GM19438 (cell line): Measurements from ENCODE around the gene FOXO6.

ENCODE experiments used
- ATAC-seq: cut with Tn5 transposase; IDR thresholded peaks from one replicate; pipeline ENCODE4 v1.9.1; 2021; ENCODE audit warnings: low read depth; ENCODE audit not compliant: unreplicated experiment

The FOXO6 gene

DNA sequence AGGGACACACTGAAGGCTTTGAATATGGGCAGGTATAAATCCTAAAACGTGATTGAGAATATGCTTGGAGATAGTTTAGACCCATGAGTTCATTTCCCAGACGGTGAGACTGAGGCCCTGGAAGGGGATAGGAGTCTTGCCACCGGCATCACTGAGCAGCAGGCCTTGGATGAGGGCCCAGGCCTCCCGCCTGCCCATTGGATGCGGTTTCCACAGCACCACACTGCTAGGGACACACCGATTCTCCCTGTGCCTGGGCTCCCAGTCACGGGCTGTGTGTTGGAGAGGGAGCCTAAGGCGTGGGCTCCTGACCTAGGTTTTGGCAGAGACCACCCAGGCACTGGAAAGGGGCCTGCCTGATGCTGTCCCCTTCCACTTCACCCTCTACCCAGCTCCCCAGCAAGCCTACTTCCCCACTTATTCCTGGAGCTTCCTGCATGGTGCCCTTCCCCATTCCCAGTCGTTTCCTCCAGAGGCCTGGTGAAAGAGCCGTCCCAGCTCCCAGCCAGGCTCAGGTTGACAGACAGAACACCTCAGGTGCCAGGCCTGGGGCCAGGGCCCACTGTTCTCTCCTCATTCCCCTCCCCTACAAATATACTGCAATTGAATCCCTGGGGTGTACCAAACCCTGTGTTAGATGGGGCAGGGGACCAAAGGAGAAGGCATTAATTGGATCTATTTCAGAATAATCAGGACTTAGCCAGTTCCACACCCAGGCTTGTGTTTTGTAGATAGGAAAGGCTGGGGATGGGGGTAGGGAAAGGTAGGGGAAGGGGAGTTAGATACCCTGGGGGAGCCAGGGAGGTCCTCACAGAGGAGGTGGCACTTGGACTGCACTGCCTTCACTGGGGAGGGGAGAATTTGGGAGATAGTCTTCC lies 3.4 kb downstream of the FOXO6 start:
- no peak for ATAC-seq

DNA sequence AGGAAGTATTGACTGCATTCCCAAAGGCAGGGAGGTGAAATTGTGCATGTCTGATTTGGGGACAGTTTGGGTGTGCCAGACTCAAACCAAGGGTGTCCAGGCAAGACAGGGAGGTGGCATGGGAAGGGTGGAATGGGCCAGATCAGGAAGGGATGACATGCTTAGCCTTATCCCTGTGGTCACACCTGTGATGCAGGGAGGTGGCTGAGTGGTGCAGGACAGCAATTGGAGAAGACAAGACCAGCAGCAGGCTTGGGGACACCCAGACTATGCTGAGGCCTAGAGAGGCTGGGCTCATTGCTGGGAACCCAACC lies 4.0 kb downstream of the FOXO6 start:
- no peak for ATAC-seq

DNA sequence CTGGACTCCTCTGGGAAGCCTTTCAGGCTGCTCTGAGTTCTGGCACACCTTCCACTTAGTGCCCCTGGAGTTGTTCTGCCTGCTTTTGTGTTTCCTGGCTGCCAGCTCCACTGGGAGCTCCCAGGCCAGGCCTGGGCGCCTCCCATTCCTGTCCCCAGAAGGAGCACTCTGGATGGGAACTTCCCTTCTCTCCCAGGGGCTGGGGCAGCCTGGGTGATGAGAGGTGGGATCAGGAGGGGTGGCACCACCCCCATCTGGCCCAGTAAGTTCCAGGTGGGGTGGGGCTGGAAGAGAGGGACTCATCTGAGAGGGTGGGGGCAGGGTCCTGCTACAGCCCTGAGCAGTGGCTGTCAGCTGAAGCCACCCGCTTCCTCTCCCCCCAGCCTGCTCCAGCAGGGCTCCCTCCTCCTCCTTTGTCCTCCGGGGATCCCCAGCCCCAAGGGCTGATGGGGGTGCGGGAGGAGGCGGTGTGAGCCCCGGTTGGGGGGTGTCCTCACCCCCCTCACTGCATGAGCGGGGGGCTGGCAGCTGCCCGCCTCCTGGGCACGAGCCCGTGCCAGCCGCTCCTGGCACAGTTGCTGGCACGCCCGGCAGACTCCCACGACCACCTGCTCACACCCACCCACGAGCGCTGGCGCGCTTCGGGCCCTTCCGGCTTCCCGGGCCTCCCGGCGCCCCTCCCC lies 4.7 kb downstream of the FOXO6 start:
- no peak for ATAC-seq

DNA sequence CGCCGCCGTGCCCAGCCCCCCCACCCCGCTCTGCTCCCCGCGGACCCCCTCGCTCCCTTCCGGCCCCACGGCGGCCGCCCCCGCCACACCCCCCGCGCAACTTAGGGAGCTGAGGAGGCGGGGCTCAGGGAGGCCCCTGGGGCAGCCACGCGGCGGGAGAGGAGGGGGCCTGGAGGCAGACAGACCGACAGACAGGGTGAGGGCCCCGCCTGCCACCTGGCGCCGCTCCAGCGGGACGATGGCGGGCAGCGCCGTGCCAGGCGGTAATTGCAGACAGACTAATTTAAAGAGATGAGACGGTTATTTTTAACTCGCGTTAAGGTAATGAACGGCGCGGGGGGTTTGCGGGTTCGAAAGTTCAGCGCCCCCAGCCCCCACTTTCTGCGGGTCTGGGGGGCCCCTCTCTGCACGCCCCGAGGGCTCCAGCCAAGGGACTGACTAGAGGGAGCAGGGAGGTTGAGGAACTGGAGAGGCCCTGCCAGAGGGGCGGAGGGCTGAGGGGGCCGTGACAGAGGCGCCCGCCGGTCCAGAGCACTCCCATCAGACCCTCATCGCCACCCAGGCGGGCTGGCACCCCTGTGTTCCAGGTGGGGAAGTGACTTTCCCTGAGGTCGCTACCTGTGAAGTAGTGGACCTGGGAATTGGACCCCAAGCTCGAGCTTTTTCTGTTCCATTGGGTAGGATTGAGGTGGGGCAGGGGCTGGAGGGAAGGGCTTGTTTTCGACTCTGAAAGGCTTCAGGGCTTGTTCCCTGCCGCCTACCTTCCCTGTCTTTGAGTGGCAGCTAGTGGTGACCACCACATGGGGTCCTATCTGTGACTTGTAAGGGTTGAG lies 5.4 kb downstream of the FOXO6 start:
- ATAC-seq: no peak

DNA sequence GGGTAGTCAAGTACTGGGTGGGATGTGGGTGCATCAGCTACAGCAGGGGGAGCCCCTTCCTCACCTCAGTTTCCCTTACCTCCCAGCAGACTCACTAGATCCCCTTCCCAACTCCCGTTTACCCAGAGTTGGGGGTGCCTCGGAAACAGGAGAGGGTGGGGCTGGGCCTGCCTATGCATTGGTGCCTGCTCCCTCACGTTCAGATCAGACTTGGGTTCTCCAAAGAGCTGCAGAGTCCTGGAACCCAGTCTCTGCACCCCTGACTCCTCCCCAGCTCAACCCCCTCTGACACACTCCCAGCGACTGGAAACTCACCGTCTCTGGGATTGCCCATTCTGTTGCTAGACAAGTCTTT lies 6.0 kb downstream of the FOXO6 start:
- no peak for ATAC-seq

DNA sequence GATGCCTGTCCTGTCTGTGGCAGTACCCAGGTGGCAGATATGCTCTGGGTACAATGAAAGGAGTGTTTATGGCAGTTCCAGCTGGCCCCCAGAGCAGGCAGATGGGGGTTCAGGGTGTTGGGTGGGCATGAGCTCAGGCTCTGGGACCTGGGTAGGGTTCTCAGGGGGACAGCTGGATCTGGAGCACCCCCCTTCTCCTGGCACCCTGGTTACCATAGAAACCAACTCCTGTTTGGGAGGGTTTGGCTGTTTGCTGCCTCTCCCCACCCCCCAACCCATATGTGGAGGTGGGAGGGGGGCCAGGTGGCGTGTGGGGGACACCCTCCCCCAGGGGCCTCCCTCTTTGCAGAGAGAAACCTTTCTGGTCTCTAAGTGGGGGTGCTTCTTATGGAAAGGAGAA lies 7.1 kb downstream of the FOXO6 start:
- ATAC-seq: no peak

DNA sequence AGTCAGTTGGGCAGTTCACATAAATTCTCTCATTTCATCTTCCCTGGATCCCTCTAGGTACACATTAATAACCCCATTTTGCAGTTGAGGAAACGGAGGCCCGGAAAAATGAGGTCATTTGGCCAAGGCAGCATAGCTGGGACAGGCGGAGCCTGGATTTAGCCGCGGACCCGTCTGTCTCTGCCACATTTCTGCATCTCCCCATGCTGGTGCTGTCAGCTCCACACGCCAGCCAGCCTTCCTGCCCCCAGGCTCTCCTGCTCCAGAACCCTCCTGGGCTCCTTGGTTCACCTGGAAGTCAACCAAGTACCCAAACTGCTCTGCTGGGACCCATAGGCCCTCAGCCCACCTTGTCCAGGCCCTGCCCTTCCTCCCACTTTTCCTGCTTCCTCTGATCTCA lies 7.6 kb downstream of the FOXO6 start:
- no peak for ATAC-seq

DNA sequence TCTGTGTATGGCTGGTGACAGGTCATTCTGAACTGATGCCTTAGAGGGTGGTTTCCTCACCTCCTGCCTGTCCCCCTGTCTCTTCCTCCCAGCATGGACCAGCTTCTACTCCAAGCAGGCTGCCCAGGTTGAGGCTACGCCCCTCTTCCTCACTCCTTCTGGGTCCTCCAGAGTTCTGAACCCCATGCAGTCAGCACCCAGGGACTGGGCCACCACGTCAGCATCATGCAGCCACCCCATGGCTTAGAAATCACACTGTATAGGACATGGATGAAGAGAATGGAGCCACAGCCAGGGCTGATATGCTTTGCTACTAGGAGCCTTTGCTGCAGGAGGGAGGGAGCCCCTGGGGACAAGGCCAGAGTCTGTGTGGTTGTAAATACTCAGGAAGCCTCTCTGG lies 8.3 kb downstream of the FOXO6 start:
- no peak for ATAC-seq

DNA sequence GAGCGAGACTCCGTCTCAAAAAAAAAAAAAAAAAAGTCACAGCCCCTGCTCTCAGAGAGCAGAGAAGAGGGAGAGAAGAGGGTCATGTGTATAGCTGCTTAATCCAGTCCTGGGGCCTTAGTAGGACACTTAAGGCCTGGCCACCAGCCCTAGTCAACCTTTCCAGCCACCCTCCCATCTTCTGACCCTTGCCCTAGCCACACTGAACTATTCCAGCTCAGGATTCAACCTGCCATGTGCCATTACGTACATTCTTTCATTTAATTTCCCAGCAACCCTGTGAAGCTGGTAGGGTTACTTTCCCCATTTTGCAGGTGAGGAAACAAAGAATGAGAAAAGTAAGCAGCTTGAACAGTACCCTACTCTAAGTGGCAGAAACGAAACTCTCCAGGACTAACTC lies 9.0 kb downstream of the FOXO6 start:
- no peak for ATAC-seq

DNA sequence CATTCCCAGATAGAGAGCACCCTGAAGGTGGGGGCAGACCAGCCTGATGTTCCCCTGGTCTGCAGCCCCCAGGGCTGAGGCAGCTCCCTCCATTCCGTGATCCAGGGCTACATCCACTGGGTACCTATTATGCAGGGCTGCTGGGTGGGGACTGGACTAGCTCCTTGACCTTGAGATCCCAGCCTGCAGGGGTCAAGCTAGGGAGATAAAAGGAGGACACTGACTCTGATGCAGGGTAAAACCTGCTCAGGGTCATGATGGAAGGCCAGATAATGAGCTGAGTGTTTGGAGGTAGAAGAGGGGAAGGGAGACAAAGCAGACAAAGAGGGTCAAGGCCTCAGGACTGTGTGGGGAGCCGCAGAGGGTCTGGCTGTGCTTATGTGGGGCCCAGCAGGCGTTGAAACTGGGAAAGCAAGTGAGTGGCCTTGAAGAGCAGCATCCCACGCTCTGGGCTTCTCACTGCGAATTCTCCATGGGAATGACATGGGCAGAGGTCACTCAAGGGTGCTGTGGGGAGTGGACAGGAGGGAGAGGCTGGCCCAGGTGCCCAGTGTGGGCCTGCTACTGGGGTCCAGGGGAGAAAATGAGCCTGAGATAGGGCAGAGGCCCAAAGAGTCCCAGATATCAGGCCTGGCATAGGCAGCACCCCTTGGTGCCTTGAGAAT lies 9.7 kb downstream of the FOXO6 start:
- ATAC-seq: no peak

DNA sequence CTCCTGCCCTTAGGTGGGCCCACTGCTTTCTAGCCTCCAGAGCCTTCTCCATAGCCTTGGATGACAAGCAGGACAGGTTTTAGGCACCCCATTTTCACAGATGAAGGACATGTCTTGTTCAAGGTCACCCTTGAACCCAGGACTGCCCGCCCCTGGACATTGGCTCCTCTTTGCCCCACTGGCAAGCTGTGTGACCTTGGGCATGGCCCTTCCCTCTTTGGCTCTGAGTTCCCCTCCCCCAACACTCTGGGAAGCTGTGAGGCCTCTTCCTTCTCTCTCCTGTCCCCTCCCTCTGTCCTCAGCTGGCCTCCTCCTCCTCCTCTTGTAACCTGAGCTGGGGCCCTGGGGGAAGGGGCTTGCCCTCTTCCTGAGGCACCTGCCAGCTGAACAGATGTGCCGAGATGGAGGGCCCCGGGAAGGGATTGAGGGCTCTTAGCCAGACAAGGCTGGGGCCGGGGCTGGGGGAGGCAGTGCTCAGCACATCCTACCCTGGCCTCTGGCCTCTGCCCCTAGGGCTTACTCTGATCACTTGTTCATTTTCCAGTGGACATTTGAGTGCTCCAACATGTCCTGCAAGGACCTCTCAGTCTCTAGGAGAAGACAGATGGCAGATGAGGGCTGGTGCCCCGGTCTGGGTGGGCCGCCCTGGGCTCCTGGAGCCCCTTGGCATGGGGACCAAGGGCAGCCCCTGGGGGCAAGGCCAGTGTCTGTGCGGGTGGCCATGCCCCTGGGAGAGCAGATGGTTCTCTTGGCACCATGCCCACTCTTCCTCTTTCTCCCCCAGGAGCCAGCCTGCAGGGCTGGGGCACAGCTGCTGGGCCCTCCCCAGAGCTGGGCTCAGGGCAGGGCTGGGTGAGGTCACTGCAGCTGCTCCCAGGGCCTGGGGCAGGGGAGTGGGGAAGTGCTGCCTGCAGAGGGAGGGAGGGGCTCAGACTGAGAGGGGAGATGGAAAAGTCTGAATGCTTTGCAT lies 10.7 kb downstream of the FOXO6 start:
- no peak for ATAC-seq

DNA sequence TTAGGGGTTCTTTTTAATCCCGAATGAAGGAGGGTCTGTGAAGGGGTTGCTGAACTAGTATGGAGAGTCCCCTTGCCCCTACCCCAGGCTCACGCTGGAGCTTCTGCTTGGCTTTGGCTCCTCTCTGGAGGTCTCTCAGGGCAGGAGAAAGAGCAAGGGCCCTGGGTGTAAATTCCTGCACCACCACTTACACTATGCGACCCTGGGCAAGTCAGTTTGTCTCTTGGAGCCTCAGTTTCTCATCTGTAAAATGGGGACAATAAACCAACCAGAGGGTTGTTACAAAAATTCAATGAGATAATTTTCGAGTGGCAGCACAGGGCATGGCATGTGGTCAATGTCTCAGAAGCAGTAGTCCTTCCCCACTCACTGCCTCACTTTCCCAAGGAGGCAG lies 11.4 kb downstream of the FOXO6 start:
- ATAC-seq: no peak

DNA sequence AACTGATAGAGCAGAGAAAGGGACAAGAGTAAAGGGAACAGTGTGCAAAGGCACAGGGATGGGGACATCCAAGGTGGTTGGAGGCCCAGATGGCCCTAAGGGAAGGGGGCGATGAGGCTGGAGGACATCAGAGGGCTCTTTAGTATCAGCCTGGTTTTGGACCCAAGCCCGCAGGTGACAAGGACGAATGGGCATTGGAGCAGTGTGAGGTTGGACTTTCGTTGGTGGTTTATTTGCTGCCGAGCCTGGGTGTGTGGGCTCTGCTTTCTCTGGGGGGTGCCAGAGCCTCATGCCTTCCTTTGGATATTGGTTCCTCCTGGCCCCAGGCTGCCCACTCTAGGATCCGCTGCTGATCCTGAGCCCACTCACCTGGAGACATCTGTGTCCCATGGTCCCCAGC lies 12.1 kb downstream of the FOXO6 start:
- ATAC-seq: no peak

DNA sequence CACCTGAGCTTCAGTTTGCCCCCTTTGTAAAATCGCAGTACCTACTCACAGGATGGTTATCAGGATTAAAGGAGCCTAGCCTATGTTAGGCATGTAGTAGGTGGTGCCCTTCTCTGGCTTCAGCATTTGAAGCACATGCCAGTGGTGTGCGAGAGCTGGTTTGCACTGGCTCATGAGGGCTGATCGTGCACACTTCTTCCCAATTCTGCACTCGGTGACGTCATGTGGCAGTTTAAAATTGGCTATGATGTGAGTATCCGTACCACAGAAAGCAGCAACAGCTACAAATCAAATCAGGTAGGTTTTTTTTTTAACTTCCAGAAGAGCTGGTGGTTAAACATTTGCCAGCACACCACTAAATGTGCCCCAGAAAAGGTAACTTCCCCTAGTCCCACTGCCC lies 13.5 kb downstream of the FOXO6 start:
- ATAC-seq: no peak

DNA sequence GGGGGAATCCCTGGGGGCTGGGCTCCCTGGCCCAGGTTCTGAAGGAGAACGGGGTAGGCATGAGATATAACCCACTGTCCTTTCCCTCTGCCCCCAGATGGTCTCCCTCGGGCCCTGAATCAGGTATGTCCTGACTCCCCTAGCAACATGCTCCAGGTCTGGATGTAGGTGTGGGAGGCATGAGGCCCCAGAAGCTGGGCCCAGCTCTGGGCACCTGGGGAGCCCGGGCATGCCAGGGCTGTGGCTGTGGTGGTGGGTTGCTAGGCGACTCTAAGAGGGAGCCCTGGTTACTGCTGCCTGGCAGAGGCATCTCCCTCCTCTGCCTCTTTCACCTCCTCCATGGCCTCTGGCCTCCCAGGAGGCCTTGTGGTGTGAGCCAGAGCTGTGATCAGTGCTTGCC lies 16.2 kb downstream of the FOXO6 start:
- ATAC-seq: no peak

DNA sequence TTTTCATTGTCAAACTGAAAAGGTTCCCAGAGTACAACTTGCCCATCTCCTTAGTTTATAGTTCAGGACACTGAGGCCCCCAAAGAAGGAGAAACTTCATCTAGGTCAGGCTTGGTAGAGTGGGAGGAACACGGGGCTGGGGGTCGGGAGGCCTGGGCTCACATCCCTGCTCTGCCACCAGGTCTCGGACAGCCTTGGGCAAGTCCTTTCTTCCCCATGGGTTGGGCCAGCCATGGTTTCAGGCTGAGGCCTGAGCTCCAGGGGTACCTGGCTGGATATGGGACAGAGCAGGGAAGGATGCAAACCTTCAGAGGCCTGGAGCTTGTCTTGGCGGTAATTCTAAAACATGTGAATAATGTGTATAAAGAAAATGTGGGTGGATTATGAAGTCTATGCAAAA lies 17.0 kb downstream of the FOXO6 start:
- no peak for ATAC-seq

DNA sequence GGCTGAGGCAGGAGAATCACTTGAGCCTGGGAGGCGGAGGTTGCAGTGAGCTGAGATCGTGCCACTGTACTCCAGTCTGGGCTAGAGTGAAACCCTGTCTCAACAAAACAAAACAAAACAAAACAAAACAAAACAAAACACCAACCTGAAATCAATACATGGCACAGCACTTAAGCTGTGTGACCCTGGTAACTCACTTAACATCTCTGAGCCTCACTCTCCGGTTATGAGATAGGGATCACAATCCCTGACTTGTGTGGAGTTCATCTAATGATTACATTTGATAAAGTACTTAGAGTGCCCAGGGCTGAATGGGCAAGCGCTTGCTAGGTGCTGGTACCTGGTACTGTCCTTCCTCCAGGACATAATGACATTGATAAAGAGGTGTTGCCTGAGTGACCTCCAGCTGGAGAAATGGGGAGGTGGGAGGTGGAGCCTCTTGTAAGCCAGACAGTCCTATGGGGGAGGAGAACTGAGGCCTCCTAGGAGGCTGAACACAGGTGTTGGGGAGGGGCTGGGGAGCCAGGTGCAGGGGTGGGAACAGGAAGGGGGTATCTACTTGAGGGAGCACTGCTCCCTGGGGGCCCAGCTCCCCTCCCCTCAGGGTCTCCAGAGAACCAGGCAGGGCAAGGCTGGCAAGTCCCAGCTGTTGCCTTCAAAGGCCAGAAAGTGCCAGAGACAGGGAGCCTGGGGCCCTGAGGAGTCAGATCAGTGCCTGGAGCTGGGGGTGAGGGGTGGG lies 17.9 kb downstream of the FOXO6 start:
- ATAC-seq: no peak

DNA sequence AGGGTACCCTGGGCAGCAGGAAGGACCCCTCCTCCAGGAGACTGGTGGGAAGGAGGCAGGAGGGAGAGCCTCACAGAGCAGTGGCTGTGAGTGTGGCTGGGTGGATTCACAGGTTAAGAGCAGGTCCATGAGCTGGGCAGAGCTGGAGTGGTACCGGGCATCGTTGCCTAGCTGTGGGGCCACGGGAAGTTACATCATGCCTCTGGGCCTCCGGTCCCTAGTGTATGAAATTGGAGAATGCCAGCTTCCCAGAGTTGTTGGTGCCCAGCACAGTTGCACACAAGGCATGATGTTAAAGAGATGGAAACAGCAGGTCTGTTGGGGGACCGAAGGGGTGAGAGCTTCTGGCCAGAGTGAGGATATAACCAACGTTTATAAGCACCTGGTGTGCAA lies 18.5 kb downstream of the FOXO6 start:
- no peak for ATAC-seq

DNA sequence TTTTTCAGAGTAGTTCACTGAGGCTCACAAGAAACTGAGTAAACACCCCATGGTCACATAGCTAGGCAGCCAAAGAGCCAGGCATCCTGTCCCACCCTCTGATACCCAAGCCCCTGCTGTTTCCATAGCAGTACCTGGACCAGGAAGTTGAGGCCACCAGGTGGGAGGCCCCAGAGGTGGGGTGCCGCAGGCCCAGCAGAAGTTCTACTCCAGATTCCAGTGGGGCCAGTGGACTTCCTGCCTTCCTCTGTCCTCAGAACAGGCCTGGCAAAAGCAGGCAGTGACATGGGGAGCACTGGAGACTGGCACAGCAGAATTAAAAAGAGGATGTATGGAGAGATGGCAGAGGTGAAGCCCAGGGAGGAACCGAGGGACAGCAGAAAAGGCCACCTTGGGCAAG lies 19.0 kb downstream of the FOXO6 start:
- ATAC-seq: no peak
